Activated naive CD4-positive, alpha-beta T cell treated with anti-CD3 and anti-CD28 coated beads for 36 hours (primary cell): ENCODE measurements around the gene TAGLN3. TPM values are rescaled to one million over a fixed set of nuclear protein-coding genes. Genes with fewer than 3 reads are reported as not detected.

ENCODE experiments used
- CTCF ChIA-PET: fragments of 350-600 bp; sonication (Branson Sonifier 250); formaldehyde crosslinking; loops from one replicate; lab custom pipeline; 2021; ENCODE audit warnings: antibody characterized with exemption; lab: Charles Lee
- DNase-seq: peaks from one replicate; pipeline ENCODE4 v3.0.0-alpha.2; 2020
- H3K27ac Mint-ChIP-seq: one replicate; pipeline ENCODE4 v1.8.0; 2021; ENCODE audit warnings: mild to moderate bottlenecking, mixed read lengths
- H3K27me3 Mint-ChIP-seq: one replicate; pipeline ENCODE4 v1.8.0; 2021; ENCODE audit warnings: low read depth, mixed read lengths
- H3K36me3 Mint-ChIP-seq: one replicate; pipeline ENCODE4 v1.8.0; 2021; ENCODE audit warnings: low read depth, mixed read lengths
- H3K4me1 Mint-ChIP-seq: one replicate; pipeline ENCODE4 v1.8.0; 2021; ENCODE audit warnings: low read depth, mixed read lengths
- H3K4me3 Mint-ChIP-seq: one replicate; pipeline ENCODE4 v1.8.0; 2021; ENCODE audit warnings: mild to moderate bottlenecking, moderate library complexity, mixed read lengths
- H3K9me3 Mint-ChIP-seq: one replicate; pipeline ENCODE4 v1.8.0; 2021; ENCODE audit warnings: mixed read lengths
- intact Hi-C: fragments of 100-400 bp; cut with micrococcal nuclease; formaldehyde crosslinking; loops from one replicate; pipeline ENCODE4 v1.15.1; 2023
- total RNA-seq, 2 experiments: library from RNA; stranded (reverse); gene quantifications; one replicate each; pipeline ENCODE4 v1.2.3, GENCODE V29; 2021

The TAGLN3 gene
- total RNA-seq: 1 to 10 TPM; 1.2 TPM

DNA sequence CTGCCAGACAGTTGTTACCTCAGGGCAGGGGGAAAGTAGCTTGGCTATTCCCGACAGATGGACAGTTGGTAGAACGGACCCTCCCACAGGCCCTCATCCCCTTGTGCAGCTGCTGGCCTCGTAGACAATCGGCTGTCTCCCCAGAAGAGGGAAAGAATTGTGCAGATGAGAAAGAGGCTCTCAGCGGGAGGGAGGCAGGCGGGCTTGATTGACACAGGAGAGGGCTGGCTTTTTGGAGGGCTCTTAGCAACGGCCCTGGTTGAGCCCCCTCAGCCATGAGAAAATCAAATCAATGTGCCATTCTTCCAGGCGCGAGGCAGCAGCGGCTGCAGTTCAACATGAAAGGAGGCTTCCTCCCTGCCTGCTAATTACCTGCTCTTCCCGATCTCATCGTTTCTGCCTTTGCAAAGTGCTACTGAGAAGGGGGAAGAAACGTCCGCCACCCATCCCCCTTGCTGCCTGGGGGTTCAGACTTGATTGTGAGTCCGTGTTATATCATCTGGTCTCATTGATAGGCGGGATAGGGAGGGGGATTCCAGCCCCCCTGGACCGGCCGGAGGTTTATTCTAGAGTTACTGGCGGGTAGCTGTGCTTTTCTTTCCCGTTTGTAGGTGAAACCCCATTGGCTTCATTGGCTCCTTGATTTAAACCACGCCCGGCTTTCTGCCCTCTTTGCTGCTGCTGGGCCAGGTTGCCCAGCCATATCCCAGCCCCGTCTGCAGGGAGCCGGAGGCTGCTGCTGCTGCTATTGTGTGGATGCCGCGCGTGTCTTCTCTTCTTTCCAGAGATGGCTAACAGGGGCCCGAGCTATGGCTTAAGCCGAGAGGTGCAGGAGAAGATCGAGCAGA is at the start of gene TAGLN3:
Gene TAGLN3 (plus strand): TSS at position 287 of the 848 bp plus-strand sequence. CDS start 501 bp downstream, at position 788.
- intact Hi-C loops: no loop called here
- CTCF ChIA-PET: interaction anchor here (0.6 to 20.8 kb wide), 7 partner anchors 8 to 646 kb away, joined by 3 to 454 read pairs (median 4); no protein-coding TSS in a partner anchor
- Mint-ChIP-seq H3K4me1 (peaks cover 45% of the 10 kb centered on the region), H3K27me3 (no peaks in the 10 kb centered on the region), H3K36me3 (no peaks in the 10 kb centered on the region), H3K27ac (no peak within 1 kb of the TSS), H3K9me3 (no peaks in the 10 kb centered on the region), H3K4me3 (peak within 1 kb of the TSS; percentile 64)
- DNase-seq: peak; percentile 20

DNA sequence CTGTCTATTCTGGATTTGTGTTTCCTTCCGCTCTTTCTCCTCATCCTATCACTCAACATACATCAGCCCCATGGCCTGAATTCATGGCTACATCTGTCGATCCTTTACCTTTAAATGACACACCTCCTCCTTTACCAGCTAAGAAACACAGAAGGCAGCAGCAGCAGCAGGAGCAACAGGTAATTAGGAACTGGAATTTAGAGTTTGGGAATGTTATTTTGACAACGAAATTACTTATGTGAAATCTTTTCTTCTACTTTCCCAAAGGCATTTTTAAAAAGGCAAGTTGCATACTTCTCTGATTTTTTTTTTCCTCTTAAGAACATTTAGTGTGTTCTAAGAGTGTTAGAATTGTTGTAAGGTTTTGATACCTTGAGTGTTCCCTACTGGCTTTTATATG is 49.0 kb upstream of the TAGLN3 start:
- no peaks in the 10 kb centered on the region for H3K4me1 Mint-ChIP-seq
- intact Hi-C loops: no loop called here
- peaks cover 4% of the 10 kb centered on the region for H3K27me3 Mint-ChIP-seq
- H3K4me3 Mint-ChIP-seq: no peak overlapping the region
- H3K27ac Mint-ChIP-seq: no peak overlapping the region
- DNase-seq: no peak
- CTCF ChIA-PET: no interaction called here
- H3K9me3 Mint-ChIP-seq: no peaks in the 10 kb centered on the region
- no peaks in the 10 kb centered on the region for H3K36me3 Mint-ChIP-seq

DNA sequence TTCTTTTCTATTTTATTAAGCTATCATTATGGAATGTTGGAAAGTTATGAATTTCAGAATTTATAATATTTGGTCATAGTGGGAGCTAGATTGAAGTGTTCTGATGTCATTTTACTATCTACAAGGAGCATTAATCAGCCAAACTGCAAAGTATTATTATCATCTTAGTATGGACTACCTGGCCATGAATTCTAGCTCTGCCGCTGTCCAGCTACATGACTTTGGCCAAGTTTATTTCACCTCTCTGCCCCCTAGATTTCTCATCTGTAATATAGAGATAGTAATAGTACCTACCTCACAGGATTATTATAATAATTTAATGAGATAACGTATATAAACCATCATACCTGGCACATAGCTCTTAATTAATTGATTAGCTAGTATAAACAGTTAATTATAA is 47.7 kb upstream of the TAGLN3 start:
- DNase-seq: no peak
- no peaks in the 10 kb centered on the region for H3K4me1 Mint-ChIP-seq
- CTCF ChIA-PET: interaction anchor here (1.0 kb wide), 1 partner anchor 38 kb away, joined by 3 read pairs; no protein-coding TSS in a partner anchor
- H3K36me3 Mint-ChIP-seq: no peaks in the 10 kb centered on the region
- H3K4me3 Mint-ChIP-seq: no peak overlapping the region
- intact Hi-C loops: no loop called here
- H3K27ac Mint-ChIP-seq: no peak overlapping the region
- no peaks in the 10 kb centered on the region for H3K27me3 Mint-ChIP-seq
- H3K9me3 Mint-ChIP-seq: no peaks in the 10 kb centered on the region

DNA sequence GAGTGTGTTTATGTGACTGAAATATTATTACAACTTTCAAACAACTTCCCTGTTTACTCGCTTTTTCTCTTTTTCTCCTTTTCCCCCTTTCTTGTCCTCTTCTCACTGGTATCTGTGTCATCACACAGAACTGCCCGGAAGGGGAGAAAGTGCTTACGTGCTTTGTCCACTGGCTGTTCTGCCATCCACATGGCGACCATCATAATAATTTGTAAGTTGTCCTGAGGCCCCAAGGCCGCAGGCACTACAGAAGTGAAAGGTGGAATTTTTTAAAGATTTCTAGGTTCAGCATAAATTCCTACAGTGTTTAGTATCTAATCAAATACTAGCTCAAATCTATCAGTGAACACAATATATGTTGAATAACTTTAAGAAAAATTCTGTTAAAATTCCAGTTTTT is 46.6 kb upstream of the TAGLN3 start:
- Mint-ChIP-seq H3K4me1 (no peaks in the 10 kb centered on the region), H3K27me3 (no peaks in the 10 kb centered on the region), H3K9me3 (no peaks in the 10 kb centered on the region), H3K27ac (no peak overlapping the region), H3K4me3 (no peak overlapping the region), H3K36me3 (no peaks in the 10 kb centered on the region)
- intact Hi-C loops: no loop called here
- no peak for DNase-seq
- CTCF ChIA-PET: no interaction called here

DNA sequence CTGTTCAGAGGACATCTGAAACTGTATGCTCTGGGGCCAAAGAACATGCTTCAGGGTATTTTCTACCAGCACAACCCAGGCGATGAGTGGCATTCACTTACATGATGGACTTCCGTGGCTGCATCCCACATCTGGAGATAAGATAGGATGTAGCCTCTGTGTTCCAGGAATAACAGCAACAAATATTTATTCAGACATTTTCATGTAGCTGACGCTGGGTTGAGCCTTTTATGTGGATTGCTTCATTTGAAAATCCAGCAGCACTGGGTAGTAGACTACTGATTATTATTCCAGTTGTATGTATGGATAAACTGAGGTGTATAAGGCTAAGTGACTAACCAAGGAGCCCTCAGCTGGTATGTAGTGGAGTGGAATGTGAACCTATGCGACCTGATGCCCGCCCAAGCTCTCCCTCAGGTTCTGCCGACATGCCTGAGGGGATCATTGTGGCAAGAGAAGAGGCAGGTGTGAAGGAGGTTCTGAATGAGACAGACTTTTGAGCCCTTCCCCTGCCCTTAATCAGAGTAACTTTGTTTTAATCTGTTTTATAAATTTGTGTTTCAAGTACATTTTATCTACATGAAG is 45.8 kb upstream of the TAGLN3 start:
- H3K27ac Mint-ChIP-seq: no peak overlapping the region
- intact Hi-C loops: no loop called here

DNA sequence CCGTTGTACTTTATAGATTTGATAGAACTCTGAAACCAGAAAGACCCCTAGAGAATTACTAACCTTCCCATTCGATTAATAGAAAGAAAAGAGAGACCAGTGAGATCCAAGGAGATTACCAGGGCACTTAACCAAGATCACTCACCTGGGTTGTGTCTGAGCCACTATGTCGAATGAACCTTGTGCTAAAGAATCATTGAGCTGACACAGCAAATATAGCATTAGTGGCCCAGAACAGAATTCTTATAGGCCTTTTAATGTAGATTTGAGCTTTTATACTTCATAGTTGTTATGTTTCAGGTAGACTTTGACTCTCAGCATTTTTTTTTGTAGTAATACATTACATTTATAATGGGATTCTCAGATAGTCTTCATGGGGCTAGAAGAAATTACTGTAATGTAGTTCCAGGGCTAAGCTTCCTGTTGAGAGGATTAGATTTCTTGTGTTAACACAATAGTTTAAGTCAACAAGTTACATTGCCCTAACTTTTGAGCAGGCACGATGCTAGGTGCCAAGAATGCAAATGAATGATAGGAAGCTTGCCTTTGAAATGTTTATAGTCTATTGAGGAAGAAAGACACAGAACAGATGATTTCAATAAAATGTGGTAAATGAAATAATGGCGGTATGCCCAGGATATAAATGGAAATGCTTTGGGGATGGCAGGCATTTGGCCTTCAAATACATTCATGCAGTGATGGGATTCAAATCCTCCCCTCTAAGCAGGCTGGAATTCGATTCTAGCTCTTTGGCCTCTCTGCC is 44.3 kb upstream of the TAGLN3 start:
- intact Hi-C loops: no loop called here
- CTCF ChIA-PET: interaction anchor here (0.7 to 1.7 kb wide), 5 partner anchors 14 to 237 kb away, joined by 3 to 5 read pairs (median 3); no protein-coding TSS in a partner anchor
- Mint-ChIP-seq H3K36me3 (no peaks in the 10 kb centered on the region), H3K27ac (no peak overlapping the region), H3K27me3 (no peaks in the 10 kb centered on the region), H3K4me3 (no peak overlapping the region), H3K9me3 (no peaks in the 10 kb centered on the region), H3K4me1 (no peaks in the 10 kb centered on the region)
- DNase-seq: no peak

More for the DNA sequence above, 45.8 kb upstream of the TAGLN3 start:
- no peaks in the 10 kb centered on the region for H3K4me1 Mint-ChIP-seq
- H3K4me3 Mint-ChIP-seq: no peak overlapping the region
- DNase-seq: no peak
- no peaks in the 10 kb centered on the region for H3K9me3 Mint-ChIP-seq
- H3K36me3 Mint-ChIP-seq: no peaks in the 10 kb centered on the region
- CTCF ChIA-PET: interaction anchor here (1.7 kb wide), 1 partner anchor 235 kb away, joined by 3 read pairs; no protein-coding TSS in a partner anchor
- H3K27me3 Mint-ChIP-seq: no peaks in the 10 kb centered on the region

DNA sequence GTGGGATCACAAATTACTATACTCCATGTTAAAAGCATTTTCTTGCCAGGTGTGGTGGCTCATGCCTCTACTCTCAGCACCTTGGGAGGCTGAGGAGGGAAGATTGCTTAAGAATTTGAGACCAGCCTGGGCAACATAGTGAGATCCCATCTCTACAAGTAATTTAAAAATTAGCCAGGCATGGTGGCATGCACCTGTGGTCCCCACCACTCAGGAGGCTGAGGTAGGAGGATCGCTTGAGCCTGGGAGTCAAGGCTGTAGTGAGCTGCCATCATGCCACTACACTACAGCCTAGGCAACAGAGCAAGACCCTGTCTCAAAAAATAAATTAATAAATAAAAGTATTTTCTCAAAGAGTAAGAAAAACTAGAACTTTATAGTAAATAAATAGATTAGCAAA is 42.8 kb upstream of the TAGLN3 start:
- no peaks in the 10 kb centered on the region for H3K27me3 Mint-ChIP-seq
- DNase-seq: no peak
- no peak overlapping the region for H3K27ac Mint-ChIP-seq
- no peaks in the 10 kb centered on the region for H3K36me3 Mint-ChIP-seq
- CTCF ChIA-PET: interaction anchor here (0.8 kb wide), 1 partner anchor 238 kb away, joined by 3 read pairs; no protein-coding TSS in a partner anchor
- H3K4me3 Mint-ChIP-seq: no peak overlapping the region
- no peaks in the 10 kb centered on the region for H3K4me1 Mint-ChIP-seq
- intact Hi-C loops: no loop called here
- H3K9me3 Mint-ChIP-seq: no peaks in the 10 kb centered on the region

DNA sequence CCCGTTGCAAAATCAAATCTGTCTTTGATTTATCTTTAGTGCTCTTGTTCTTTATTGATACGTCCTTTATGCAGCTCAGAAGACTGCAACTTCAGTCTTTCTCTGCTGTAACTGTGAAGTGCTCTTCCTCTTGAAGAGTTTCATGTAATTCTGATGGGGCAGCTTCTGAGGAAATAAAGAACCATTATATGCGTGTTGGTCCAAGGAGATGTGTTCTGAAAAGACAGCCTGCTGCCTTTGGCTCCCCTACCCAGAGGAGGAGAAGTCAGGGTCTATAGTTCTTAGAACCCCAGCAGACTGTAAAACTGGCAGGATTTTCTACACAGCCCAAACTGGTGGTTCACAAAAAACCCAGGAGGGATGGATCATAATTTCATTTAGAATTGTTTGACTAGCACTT is 42.3 kb upstream of the TAGLN3 start:
- Mint-ChIP-seq H3K27me3 (no peaks in the 10 kb centered on the region), H3K4me1 (no peaks in the 10 kb centered on the region), H3K27ac (no peak overlapping the region), H3K4me3 (no peak overlapping the region), H3K36me3 (no peaks in the 10 kb centered on the region), H3K9me3 (no peaks in the 10 kb centered on the region)
- no peak for DNase-seq
- CTCF ChIA-PET: interaction anchor here (0.8 to 1.7 kb wide), 4 partner anchors 87 to 287 kb away, joined by 3 to 4 read pairs (median 4); no protein-coding TSS in a partner anchor
- intact Hi-C loops: no loop called here

DNA sequence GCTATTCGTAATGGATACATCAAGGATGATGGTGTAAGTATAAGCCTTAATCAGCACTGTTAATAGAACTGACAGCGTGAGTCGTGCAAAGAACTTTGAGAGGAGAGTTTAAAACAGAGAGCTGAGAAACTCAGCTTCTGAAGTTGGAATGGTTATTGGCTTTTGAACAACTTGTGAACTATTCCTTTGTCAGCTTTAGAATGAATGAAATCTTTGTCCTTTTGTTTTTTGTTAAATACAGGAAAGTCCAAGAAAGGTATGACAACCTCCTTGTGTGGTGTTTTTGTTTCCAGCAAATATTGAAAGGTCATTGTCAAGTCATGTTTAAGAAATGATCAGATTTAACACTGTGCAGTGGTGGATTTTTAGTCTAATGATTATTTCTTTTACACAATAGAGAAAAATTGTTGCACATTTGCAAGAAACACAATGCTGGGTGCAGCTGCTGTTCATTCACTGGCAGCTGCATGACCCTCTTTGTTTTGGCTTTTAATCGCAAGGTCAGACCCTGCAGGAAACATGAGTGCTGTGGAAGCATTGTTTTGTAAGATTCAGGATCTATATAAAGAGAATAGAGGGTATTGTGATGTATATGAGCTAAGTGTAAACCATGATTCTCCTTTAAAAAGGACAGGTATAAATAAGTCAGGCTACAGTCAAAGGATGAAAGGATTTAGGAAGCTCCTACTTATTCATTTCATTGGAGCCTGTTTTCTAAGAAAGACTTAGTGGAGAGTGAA is 41.6 kb upstream of the TAGLN3 start:
- Mint-ChIP-seq H3K36me3 (no peaks in the 10 kb centered on the region), H3K4me1 (no peaks in the 10 kb centered on the region), H3K27me3 (no peaks in the 10 kb centered on the region), H3K4me3 (no peak overlapping the region), H3K9me3 (no peaks in the 10 kb centered on the region), H3K27ac (no peak overlapping the region)
- DNase-seq: no peak
- CTCF ChIA-PET: interaction anchor here (0.6 to 1.7 kb wide), 5 partner anchors 14 to 288 kb away, joined by 3 to 4 read pairs (median 3); no protein-coding TSS in a partner anchor
- intact Hi-C loops: no loop called here

DNA sequence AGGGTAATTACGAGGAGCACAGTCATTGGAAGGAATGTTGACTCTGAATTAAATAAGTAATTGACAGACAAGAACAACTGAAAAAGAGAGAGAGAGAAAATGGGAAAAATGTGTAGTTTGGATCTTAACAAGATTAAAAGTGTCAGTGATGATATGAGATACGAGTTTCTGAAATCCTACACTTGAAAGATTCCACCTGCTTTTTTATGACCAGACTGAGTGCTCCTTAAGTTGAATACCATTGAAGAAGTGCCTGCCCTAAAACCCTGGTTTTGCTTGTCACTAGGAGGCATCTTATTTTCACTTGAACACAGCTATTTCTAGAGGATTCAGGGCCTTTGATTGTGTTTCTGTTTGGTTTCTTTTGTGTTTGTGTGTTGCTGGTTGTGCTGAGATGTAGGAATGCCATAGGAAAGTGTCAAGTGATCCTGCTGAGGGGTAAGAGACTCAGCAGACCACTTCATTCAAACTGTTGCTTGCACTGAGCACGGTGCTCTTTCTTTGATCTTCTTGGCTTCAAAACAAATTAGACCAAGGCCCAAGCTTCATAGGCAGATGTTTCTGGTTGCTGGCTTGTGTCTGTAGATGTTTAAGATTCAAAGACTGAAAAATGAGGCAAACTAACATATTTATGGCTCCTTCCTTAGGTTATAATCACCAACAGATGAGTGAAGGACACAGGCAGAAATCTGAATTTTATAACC is 37.1 kb upstream of the TAGLN3 start:
- no peak for DNase-seq
- CTCF ChIA-PET: interaction anchor here (2.9 to 3.0 kb wide), 2 partner anchors 52 to 243 kb away, joined by 9 read pairs; no protein-coding TSS in a partner anchor
- H3K4me3 Mint-ChIP-seq: no peak overlapping the region
- no peaks in the 10 kb centered on the region for H3K9me3 Mint-ChIP-seq
- no peak overlapping the region for H3K27ac Mint-ChIP-seq
- intact Hi-C loops: loop anchor here (10.0 kb wide), 1 partner anchor 647 kb away; no protein-coding TSS in a partner anchor
- H3K4me1 Mint-ChIP-seq: peaks cover 19% of the 10 kb centered on the region
- no peaks in the 10 kb centered on the region for H3K36me3 Mint-ChIP-seq
- H3K27me3 Mint-ChIP-seq: no peaks in the 10 kb centered on the region

DNA sequence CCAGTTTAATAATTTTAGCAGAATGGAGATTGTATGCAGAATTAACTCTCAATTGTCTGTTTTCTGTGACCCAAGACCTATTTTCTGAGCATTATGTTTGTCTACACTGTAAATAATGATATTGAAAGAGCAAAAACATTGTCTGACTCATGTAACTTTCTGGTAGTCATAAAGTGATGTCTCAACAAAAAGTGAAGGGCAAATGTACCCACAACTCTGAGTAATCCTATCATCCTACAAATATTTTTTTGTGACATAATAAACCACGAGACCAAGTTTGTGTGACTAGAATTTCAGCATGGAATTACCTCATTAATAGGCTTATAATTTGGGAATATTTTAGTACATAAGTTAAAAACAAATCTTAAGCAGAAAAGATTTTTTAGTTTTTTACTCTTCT is 35.3 kb upstream of the TAGLN3 start:
- Mint-ChIP-seq H3K36me3 (no peaks in the 10 kb centered on the region), H3K4me1 (peaks cover 25% of the 10 kb centered on the region), H3K4me3 (no peak overlapping the region), H3K27ac (no peak overlapping the region), H3K9me3 (no peaks in the 10 kb centered on the region), H3K27me3 (no peaks in the 10 kb centered on the region)
- intact Hi-C loops: loop anchor here (1.0 to 10.0 kb wide), 2 partner anchors 202 to 649 kb away; no protein-coding TSS in a partner anchor
- CTCF ChIA-PET: no interaction called here
- no peak for DNase-seq
